ENCODE measurements around the gene SMIM22.

Gene SMIM22, protein sequence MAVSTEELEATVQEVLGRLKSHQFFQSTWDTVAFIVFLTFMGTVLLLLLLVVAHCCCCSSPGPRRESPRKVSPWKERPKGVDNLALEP

DNA sequence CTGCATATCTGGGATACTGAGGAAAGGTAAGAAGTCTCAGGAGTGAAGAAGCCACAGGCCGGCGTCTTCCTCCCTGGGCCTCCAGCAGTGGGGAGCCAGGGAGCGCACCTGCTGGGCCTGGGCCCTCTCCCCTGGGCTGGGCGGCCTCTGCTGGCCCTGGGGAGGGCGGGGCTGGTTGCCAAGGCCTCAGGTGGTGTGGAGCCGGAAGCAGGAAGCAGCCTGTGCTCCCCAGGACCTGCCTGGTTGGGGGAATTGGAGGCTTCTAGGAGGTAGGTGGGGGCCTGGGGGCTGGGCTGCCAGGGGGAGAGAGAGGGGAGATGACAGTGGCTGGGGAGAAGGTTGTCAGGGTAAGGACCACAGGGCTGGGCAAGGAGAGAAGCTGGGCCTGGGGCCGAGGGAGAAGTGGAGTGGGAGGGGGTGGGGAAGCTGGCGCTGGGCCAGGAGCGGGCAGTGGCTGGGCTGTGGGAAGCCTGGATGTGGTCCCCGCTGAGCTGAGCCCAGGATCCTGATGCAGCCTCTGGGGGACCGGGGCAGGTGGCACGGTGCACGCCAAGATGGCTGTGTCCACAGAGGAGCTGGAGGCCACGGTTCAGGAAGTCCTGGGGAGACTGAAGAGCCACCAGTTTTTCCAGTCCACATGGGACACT, at the start of gene SMIM22:
TSS of gene SMIM22 (plus strand) at position 189 of the 647 bp plus-strand sequence. CDS start at position 555, 366 bp downstream.
- TF ChIP-seq, protein P1, sequence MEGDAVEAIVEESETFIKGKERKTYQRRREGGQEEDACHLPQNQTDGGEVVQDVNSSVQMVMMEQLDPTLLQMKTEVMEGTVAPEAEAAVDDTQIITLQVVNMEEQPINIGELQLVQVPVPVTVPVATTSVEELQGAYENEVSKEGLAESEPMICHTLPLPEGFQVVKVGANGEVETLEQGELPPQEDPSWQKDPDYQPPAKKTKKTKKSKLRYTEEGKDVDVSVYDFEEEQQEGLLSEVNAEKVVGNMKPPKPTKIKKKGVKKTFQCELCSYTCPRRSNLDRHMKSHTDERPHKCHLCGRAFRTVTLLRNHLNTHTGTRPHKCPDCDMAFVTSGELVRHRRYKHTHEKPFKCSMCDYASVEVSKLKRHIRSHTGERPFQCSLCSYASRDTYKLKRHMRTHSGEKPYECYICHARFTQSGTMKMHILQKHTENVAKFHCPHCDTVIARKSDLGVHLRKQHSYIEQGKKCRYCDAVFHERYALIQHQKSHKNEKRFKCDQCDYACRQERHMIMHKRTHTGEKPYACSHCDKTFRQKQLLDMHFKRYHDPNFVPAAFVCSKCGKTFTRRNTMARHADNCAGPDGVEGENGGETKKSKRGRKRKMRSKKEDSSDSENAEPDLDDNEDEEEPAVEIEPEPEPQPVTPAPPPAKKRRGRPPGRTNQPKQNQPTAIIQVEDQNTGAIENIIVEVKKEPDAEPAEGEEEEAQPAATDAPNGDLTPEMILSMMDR (conservative IDR thresholded peaks at IDR 0.05): no peak

DNA sequence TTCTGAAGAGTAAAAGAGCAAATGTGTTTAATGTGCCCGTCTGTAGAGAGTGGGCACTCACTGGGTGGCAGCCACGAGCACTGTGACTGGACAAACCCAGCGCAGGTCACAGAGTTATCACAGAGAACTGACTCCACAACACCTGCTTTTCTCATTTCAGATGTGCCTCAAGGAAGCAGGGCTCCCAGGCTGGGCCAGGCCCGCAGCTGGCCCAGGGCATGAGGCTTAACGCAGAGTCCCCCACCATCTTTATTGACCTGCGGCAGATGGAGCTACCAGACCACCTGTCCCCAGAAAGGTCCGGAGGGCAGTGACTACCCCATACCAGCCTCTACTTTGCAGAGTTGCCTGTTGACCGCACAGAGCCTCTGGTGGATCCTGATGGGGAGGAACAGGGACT, 49.0 kb upstream of the SMIM22 start:
- H3K27ac ChIP-seq: no peak overlapping the region
- TF ChIP-seq, protein P1 (conservative IDR thresholded peaks at IDR 0.05): no peak

More for the DNA sequence above, at the start of gene SMIM22:
- no peak within 1 kb of the TSS for H3K27ac ChIP-seq

DNA sequence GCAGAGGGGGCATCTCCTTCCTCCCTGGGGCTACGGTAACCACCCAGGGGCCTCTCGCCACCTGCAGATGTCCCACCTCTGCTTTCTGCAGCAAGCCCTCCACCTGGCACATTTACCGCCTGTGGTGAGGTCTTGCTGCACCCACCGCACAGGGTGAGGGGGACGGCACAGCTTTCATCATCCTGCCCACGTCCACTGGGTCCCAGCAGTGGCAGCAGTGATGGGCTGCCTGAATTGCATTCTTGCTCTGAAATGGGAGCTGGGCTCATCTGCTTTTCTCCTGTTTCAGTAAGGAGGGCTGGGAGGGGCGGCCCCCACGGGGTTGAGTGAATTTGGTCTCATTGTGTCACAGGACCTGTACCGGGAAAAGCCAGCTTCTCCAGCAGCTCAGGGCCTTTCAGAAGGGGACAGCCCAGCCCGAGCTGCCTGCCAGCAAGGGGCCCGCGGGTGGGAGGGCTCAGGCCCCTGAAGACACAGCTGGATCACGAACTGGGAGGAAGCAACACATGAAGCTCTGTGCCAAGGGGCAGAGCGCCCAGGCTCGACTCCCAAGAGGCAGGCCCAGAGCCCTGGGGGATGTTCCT, 48.1 kb upstream of the SMIM22 start:
- TF ChIP-seq, protein P1 (conservative IDR thresholded peaks at IDR 0.05): no peak
- no peak overlapping the region for H3K27ac ChIP-seq

DNA sequence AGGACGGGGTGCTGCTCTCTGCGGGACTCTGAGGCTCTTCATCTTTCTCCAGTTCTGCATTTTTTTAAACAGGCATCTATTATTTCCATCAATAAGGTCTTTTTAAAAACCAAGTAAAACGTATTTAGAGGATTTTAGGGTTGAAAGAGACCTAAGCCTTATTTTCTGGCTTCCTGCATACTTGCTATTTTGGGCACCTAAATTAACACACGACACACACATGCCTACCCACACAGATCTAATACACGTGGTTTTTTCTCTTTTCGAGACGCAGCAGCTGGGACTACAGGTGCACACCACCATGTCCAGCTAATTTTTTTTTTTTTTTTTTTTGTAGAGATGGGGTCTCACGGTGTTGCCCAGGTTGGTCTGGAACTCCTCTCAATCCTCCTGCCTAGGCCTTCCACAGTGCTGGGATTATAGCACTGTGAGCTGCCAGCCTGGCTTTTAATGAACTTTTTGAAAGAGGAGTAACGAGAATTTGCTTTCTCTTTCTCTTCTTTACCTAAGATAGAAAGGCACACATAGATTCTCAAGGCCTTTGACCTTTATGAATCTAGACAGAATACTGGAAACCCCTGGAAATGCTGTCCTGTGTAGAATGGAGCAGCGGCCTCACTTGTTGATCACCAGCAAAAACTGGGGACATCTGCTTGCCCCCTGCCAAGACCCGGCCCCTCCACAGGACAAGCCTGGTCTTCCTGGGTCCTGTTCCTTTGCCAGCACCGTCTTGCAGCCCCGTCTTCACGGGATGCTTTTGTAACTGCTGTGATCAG, 47.1 kb upstream of the SMIM22 start:
- no peak overlapping the region for H3K27ac ChIP-seq
- TF ChIP-seq, protein P1 (conservative IDR thresholded peaks at IDR 0.05): no peak

DNA sequence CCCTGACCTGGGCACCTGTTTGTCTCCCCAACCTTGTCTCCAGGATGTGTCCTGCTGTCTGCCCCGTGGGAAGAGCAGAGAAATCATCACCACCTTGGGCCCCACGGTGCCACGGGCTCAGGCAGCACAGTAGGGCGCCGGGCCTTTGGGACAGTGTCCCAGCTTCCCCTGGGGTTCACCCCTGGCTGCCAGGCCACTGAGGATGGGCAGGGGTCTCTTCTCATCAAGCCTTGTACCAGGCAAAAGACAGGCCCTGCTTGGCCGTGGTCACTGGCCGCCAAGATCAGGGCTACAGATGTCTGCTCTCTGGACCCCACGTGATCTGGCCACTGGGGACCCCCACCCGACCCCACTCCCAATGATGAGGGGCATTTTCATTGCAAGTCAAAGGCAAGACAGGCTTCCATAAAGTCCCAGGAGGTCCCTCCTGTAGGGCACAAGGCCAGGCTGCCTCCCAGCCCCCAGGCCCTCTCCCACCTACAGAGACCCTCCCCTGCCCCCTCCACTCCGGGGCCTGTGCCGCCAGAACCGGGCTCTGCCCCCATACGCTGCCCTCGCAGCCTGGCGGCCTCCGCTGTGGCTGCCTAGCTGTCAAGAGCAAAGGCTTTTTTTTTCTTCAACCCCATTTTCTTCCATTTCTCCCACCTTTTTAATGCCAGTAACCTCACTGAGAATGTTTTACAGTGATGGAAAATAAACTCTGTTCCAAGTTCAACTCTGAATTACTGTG, 46.3 kb upstream of the SMIM22 start:
- TF ChIP-seq, protein P1 (conservative IDR thresholded peaks at IDR 0.05): no peak
- H3K27ac ChIP-seq: no peak overlapping the region

DNA sequence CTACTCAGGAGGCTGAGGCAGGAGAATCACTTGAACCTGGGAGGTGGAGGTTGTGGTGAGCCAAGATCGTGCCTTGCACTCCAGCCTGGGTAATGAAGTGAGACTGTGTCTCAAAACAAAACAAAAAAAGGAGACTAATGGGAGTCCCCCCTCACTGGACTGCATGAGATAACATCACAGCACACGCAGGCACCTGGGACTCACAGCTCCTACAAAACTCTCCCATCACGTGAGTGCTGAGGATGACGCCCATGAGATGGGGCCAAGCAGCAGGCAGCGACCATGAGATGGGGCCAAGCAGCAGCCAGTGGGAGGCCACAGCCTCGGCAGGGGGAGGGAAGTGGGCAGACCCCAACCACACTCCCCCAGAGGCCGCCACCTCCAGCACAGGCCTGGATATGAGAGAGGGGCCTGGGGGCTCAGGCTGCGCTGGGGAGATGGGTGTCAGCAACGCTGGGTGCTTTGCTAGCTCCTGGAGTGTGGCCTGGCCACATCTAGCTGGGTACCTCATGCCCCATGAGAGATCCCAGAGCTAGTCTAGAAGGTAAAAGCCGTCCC, 45.4 kb upstream of the SMIM22 start:
- H3K27ac ChIP-seq: no peak overlapping the region
- TF ChIP-seq, protein P1 (conservative IDR thresholded peaks at IDR 0.05): no peak
